Osteoblast (primary cell): ENCODE data around the gene ZNF524. TPM values are rescaled to one million over a fixed set of nuclear protein-coding genes. Genes with fewer than 3 reads are reported as not detected.

Source experiments
- DNase-seq: peaks from one replicate; pipeline ENCODE4 v3.0.0; 2011; ENCODE audit warnings: low spot score, mixed read lengths; ENCODE audit not compliant: insufficient read length; ENCODE audit errors: missing footprints
- H2AFZ ChIP-seq: 2 replicates; pipeline ENCODE4 v1.6.0; 2011; ENCODE audit warnings: mild to moderate bottlenecking, low read length
- H3K27ac ChIP-seq: 2 replicates; pipeline ENCODE4 v1.5.1; 2011; ENCODE audit warnings: mild to moderate bottlenecking, low read depth, low read length, moderate library complexity
- H3K27me3 ChIP-seq: 2 replicates; pipeline ENCODE4 v1.6.0; 2012; ENCODE audit warnings: mild to moderate bottlenecking, control low read depth, inconsistent platforms, low read length, moderate library complexity; ENCODE audit not compliant: insufficient read depth
- H3K36me3 ChIP-seq: 2 replicates; pipeline ENCODE4 v1.5.1; 2011; ENCODE audit warnings: mild to moderate bottlenecking, low read length, control low read depth, moderate library complexity; ENCODE audit not compliant: insufficient read depth
- H3K4me1 ChIP-seq: 2 replicates; pipeline ENCODE4 v1.5.1; 2011; ENCODE audit warnings: mild to moderate bottlenecking, low read length, control low read depth, moderate library complexity; ENCODE audit not compliant: insufficient read depth
- H3K4me2 ChIP-seq: 2 replicates; pipeline ENCODE4 v1.6.0; 2011; ENCODE audit warnings: mild to moderate bottlenecking, low read length; ENCODE audit not compliant: insufficient read depth
- H3K4me3 ChIP-seq: fragments of 200-600 bp; sonication (generic); 3 replicates; pipeline ENCODE4 v1.5.1; 2012; ENCODE audit warnings: mild to moderate bottlenecking, low read length, inconsistent platforms; ENCODE audit not compliant: insufficient read depth
- H3K79me2 ChIP-seq: 2 replicates; pipeline ENCODE4 v1.6.0; 2012; ENCODE audit warnings: mild to moderate bottlenecking, low read length, control low read depth, inconsistent platforms; ENCODE audit not compliant: insufficient read depth
- H3K9me3 ChIP-seq: 2 replicates; pipeline ENCODE4 v1.5.1; 2011; ENCODE audit warnings: low read depth, low read length, control low read depth
- H4K20me1 ChIP-seq: 2 replicates; pipeline ENCODE4 v1.6.0; 2012; ENCODE audit warnings: mild to moderate bottlenecking, low read length, control low read depth; ENCODE audit not compliant: insufficient read depth
- CTCF ChIP-seq: IDR thresholded peaks from 2 replicates; pipeline ENCODE4 v1.5.1; 2011; ENCODE audit warnings: mild to moderate bottlenecking, low read depth, low read length, moderate library complexity; ENCODE audit errors: extremely low read depth
- total RNA-seq: library from RNA; depleted of rRNA; stranded (reverse); fragments of >200 nt; gene quantifications from 2 replicates; pipeline ENCODE4 v1.2.3, GENCODE V29; 2012

ZNF524 gene
- total RNA-seq, 1 donor = 11.2 TPM

- Histone ChIP-seq H3K4me2 (no peak overlapping the region), H3K36me3 (no peaks in the 10 kb centered on the region), H2AFZ (no peak overlapping the region), H4K20me1 (no peaks in the 10 kb centered on the region), H3K79me2 (no peaks in the 10 kb centered on the region), H3K27me3 (no peaks in the 10 kb centered on the region), H3K4me3 (no peak overlapping the region), H3K27ac (no peak overlapping the region), H3K9me3 (no peaks in the 10 kb centered on the region), H3K4me1 (peaks cover 12% of the 10 kb centered on the region)
- no peak for TF ChIP-seq CTCF
- DNase-seq = no peak
Observed at GRCh38 chr19:55588738-55589137, 11.3 kb upstream of the ZNF524 start.

GRCh38 chr19:55590109-55590508, 10.0 kb upstream of the ZNF524 start:
- H3K27ac ChIP-seq = no peak overlapping the region
- no peak overlapping the region for H2AFZ ChIP-seq
- H3K27me3 ChIP-seq = no peaks in the 10 kb centered on the region
- no peaks in the 10 kb centered on the region for H4K20me1 ChIP-seq
- H3K4me2 ChIP-seq = no peak overlapping the region
- DNase-seq = peak; percentile 59
- H3K4me1 ChIP-seq = peaks cover 12% of the 10 kb centered on the region
- no peaks in the 10 kb centered on the region for H3K79me2 ChIP-seq
- no peak for TF ChIP-seq CTCF
- no peaks in the 10 kb centered on the region for H3K9me3 ChIP-seq
- no peak overlapping the region for H3K4me3 ChIP-seq
- peaks cover 6% of the 10 kb centered on the region for H3K36me3 ChIP-seq

GRCh38 chr19:55590617-55591016, 9.5 kb upstream of the ZNF524 start:
- Histone ChIP-seq H2AFZ (no peak overlapping the region), H3K4me2 (no peak overlapping the region), H3K36me3 (peaks cover 11% of the 10 kb centered on the region), H3K27ac (no peak overlapping the region), H3K9me3 (no peaks in the 10 kb centered on the region), H3K4me1 (peaks cover 12% of the 10 kb centered on the region), H4K20me1 (no peaks in the 10 kb centered on the region), H3K79me2 (no peaks in the 10 kb centered on the region), H3K4me3 (no peak overlapping the region), H3K27me3 (no peaks in the 10 kb centered on the region)
- no peak for TF ChIP-seq CTCF
- DNase-seq = peak; percentile 80

GRCh38 chr19:55591555-55591954, 8.5 kb upstream of the ZNF524 start:
- Histone ChIP-seq H3K4me3 (no peak overlapping the region), H3K27ac (no peak overlapping the region), H3K4me2 (no peak overlapping the region), H3K27me3 (no peaks in the 10 kb centered on the region), H3K79me2 (no peaks in the 10 kb centered on the region), H3K9me3 (no peaks in the 10 kb centered on the region), H3K36me3 (peaks cover 16% of the 10 kb centered on the region), H4K20me1 (no peaks in the 10 kb centered on the region), H2AFZ (no peak overlapping the region), H3K4me1 (peaks cover 6% of the 10 kb centered on the region)
- TF ChIP-seq CTCF = no peak
- DNase-seq = peak; percentile 78
